Smooth muscle cell (in vitro differentiated cells): Measurements from ENCODE around the gene TCTN1. TPM values are rescaled to one million over a fixed set of nuclear protein-coding genes. Genes with fewer than 3 reads are reported as not detected.

Experiments used
- DNase-seq: peaks from one replicate; lab custom pipeline; 2025; ENCODE audit not compliant: unreplicated experiment; lab: John Stamatoyannopoulos, UW
- H2AFZ ChIP-seq: fragments of 200-600 bp; sonication (generic); 2 replicates; pipeline ENCODE4 v1.6.0; 2016; ENCODE audit warnings: antibody characterized with exemption, low read depth, mild to moderate bottlenecking
- H3F3A ChIP-seq: fragments of 200-600 bp; sonication (generic); 2 replicates; pipeline ENCODE4 v1.6.0; 2017; ENCODE audit warnings: antibody characterized with exemption, low read depth
- H3K27ac ChIP-seq: fragments of 200-600 bp; sonication (generic); 2 replicates; pipeline ENCODE4 v1.5.1; 2016; ENCODE audit warnings: low read depth, mild to moderate bottlenecking
- H3K27me3 ChIP-seq: fragments of 200-600 bp; sonication (generic); 2 replicates; pipeline ENCODE4 v1.6.1; 2016; ENCODE audit warnings: low read depth, mild to moderate bottlenecking
- H3K36me3 ChIP-seq: fragments of 200-600 bp; sonication (generic); 2 replicates; pipeline ENCODE4 v1.5.1; 2016; ENCODE audit warnings: low read depth
- H3K4me1 ChIP-seq: fragments of 200-600 bp; sonication (generic); 2 replicates; pipeline ENCODE4 v1.5.1; 2016; ENCODE audit warnings: low read depth
- H3K4me2 ChIP-seq: fragments of 200-600 bp; sonication (generic); 2 replicates; pipeline ENCODE4 v1.6.0; 2016; ENCODE audit warnings: mild to moderate bottlenecking
- H3K4me3 ChIP-seq: fragments of 200-600 bp; sonication (generic); 2 replicates; pipeline ENCODE4 v1.5.1; 2016; ENCODE audit warnings: mild to moderate bottlenecking
- H3K79me2 ChIP-seq: fragments of 200-600 bp; sonication (generic); 2 replicates; pipeline ENCODE4 v1.6.0; 2016; ENCODE audit warnings: low read depth, mild to moderate bottlenecking
- H3K9ac ChIP-seq: fragments of 200-600 bp; sonication (generic); 2 replicates; pipeline ENCODE4 v1.6.0; 2016; ENCODE audit warnings: low read depth
- H3K9me3 ChIP-seq: fragments of 200-600 bp; sonication (generic); replicated peaks from 2 replicates; pipeline ENCODE4 v1.5.1; 2016; ENCODE audit warnings: low read depth
- H4K20me1 ChIP-seq: fragments of 200-600 bp; sonication (generic); 2 replicates; pipeline ENCODE4 v1.6.0; 2016; ENCODE audit warnings: low read depth
- WGBS: methylation state at CpG from one replicate; pipeline ENCODE4 v1.1.7; 2016; ENCODE audit warnings: low lambda C conversion rate; 5-methylcytosine and 5-hydroxymethylcytosine counted together
- polyA plus RNA-seq: library from polyadenylated mRNA; unstranded; fragments of >200 nt; fragmentation: Nextera tagmentation; extraction: Ambion mirVana; gene quantifications from 2 replicates; pipeline ENCODE4 v1.2.1, GENCODE V29; 2016
- total RNA-seq: library from RNA; depleted of rRNA; stranded (reverse); fragments of >200 nt; gene quantifications from 2 replicates; pipeline ENCODE4 v1.2.3, GENCODE V29; 2014
- TF ChIP-seq, protein P1 (sequence below): fragments of 200-600 bp; sonication (generic); IDR thresholded peaks from 2 replicates; pipeline ENCODE4 v1.5.1; 2017; ENCODE audit warnings: borderline replicate concordance, mild to moderate bottlenecking, antibody characterized with exemption; ENCODE audit not compliant: insufficient read depth, poor library complexity, severe bottlenecking

TCTN1 gene
- total and polyA plus RNA-seq, 2 experiments from 2014 or later, result 22.5 to 28.4 TPM

DNA sequence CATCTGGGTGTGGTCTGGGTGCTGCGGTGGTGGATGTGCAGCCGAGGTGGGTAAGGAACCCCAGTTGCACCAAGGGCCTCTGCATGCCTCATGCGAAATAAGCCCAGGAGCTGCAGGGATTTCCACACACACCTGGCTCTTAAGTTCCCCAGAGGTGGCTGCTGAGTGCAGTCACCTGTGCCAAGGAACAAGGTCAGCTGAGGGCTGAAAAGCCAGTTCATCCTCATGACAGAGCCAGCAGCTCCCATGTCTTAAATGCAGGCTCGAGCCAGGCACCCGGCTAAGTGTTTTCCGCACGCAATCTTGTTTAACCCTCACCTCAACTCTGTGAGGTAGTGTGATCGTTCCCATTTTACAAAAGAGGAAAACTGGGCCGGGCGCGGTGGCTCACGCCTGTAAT is 65.3 kb downstream of the TCTN1 start:
- DNase-seq, result no peak
- Histone ChIP-seq H4K20me1 (no peaks in the 10 kb centered on the region), H3K36me3 (no peaks in the 10 kb centered on the region), H3K79me2 (no peaks in the 10 kb centered on the region), H3K4me1 (no peaks in the 10 kb centered on the region), H2AFZ (no peak overlapping the region), H3K27me3 (no peaks in the 10 kb centered on the region), H3K9ac (no peak overlapping the region), H3K4me3 (no peak overlapping the region), H3K4me2 (no peak overlapping the region), H3K9me3 (peaks cover 4% of the 10 kb centered on the region), H3K27ac (no peak overlapping the region), H3F3A (no peaks in the 10 kb centered on the region)
- TF ChIP-seq, protein P1, sequence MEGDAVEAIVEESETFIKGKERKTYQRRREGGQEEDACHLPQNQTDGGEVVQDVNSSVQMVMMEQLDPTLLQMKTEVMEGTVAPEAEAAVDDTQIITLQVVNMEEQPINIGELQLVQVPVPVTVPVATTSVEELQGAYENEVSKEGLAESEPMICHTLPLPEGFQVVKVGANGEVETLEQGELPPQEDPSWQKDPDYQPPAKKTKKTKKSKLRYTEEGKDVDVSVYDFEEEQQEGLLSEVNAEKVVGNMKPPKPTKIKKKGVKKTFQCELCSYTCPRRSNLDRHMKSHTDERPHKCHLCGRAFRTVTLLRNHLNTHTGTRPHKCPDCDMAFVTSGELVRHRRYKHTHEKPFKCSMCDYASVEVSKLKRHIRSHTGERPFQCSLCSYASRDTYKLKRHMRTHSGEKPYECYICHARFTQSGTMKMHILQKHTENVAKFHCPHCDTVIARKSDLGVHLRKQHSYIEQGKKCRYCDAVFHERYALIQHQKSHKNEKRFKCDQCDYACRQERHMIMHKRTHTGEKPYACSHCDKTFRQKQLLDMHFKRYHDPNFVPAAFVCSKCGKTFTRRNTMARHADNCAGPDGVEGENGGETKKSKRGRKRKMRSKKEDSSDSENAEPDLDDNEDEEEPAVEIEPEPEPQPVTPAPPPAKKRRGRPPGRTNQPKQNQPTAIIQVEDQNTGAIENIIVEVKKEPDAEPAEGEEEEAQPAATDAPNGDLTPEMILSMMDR, result no peak
- WGBS, result 96% methylated on average over 12 of the region's 12 CpGs

- Histone ChIP-seq H3K9me3 (no peaks in the 10 kb centered on the region), H3K4me2 (no peak overlapping the region), H3K27ac (no peak overlapping the region), H3K27me3 (no peaks in the 10 kb centered on the region), H3K79me2 (no peaks in the 10 kb centered on the region), H3K4me1 (no peaks in the 10 kb centered on the region), H3K9ac (no peak overlapping the region), H3K4me3 (no peak overlapping the region), H4K20me1 (no peaks in the 10 kb centered on the region), H3F3A (no peaks in the 10 kb centered on the region), H2AFZ (no peak overlapping the region), H3K36me3 (no peaks in the 10 kb centered on the region)
- WGBS, result 74% methylated on average over 1 of the region's 1 CpG
- DNase-seq, result no peak
- TF ChIP-seq, protein P1, result no peak
Measured at GRCh38 chr12:110680032-110680431, 66.1 kb downstream of the TCTN1 start.

GRCh38 chr12:110683888-110684287 is 70.0 kb downstream of the TCTN1 start:
- Histone ChIP-seq H3K9ac (no peak overlapping the region), H3K4me1 (no peaks in the 10 kb centered on the region), H3K36me3 (no peaks in the 10 kb centered on the region), H4K20me1 (no peaks in the 10 kb centered on the region), H3K9me3 (no peaks in the 10 kb centered on the region), H3F3A (no peaks in the 10 kb centered on the region), H3K27ac (no peak overlapping the region), H3K4me3 (no peak overlapping the region), H3K27me3 (no peaks in the 10 kb centered on the region), H2AFZ (no peak overlapping the region), H3K79me2 (no peaks in the 10 kb centered on the region), H3K4me2 (no peak overlapping the region)
- TF ChIP-seq, protein P1, result no peak
- 98% methylated on average over 2 of the region's 2 CpGs for WGBS
- no peak for DNase-seq

DNA sequence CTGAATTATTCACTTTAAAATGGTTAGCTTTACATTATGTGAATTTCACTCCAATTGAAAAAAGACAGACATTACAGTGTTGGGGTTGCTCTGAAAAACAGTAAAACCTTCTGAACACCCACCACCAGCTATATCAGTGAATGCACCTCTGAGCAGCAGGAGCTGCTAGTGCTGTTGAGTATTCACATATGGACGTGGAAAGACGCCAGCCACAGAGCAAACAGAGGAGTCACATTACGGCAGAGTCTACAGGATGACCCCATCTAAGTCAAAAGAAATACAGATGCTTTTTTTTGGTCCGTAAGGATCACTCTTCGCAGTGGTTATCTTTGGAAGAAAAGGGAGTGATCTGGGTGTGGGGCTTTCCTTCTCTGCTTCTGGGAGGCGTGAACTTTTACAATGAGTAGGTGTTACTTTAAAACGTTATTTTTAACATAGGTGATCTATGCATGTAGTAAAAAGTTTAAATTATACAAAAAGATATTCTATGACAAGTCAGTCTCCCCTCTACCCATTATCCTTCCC is 70.4 kb downstream of the TCTN1 start:
- H3K4me3 ChIP-seq, result no peak overlapping the region
- TF ChIP-seq, protein P1, result no peak

More for the DNA sequence above, 70.4 kb downstream of the TCTN1 start:
- peaks cover 2% of the 10 kb centered on the region for H3K4me1 ChIP-seq
- no peak overlapping the region for H3K9ac ChIP-seq
- no peak overlapping the region for H3K27ac ChIP-seq
- no peak overlapping the region for H3K4me2 ChIP-seq
- H3K79me2 ChIP-seq, result no peaks in the 10 kb centered on the region
- no peaks in the 10 kb centered on the region for H4K20me1 ChIP-seq
- no peaks in the 10 kb centered on the region for H3F3A ChIP-seq
- no peaks in the 10 kb centered on the region for H3K36me3 ChIP-seq
- no peak overlapping the region for H2AFZ ChIP-seq
- WGBS, result 80% methylated on average over 7 of the region's 7 CpGs
- H3K27me3 ChIP-seq, result no peaks in the 10 kb centered on the region
- no peak for DNase-seq
- no peaks in the 10 kb centered on the region for H3K9me3 ChIP-seq
